ENCODE results near the gene IFNA16.

IFNA16 gene

GRCh38 chr9:21234153-21234687 lies 17.1 kb upstream of the IFNA16 start:
- H3K36me3 ChIP-seq (replicated peaks; ENCODE audit: insufficient read depth, low read length), result no peaks in the 10 kb centered on the region
- no peaks in the 10 kb centered on the region for H3K9me3 ChIP-seq (replicated peaks; ENCODE audit: insufficient read depth, low read length)
- no peak overlapping the region for H2AFZ ChIP-seq (ENCODE audit: low read length)
- H3K79me2 ChIP-seq (ENCODE audit: low read length), result no peaks in the 10 kb centered on the region
- no peaks in the 10 kb centered on the region for H3K4me1 ChIP-seq (ENCODE audit: low read length)
- H4K20me1 ChIP-seq (ENCODE audit: insufficient read depth, low read length), result no peaks in the 10 kb centered on the region
- H3K27ac ChIP-seq (ENCODE audit: low read length), result no peak overlapping the region
- no peak overlapping the region for H3K4me2 ChIP-seq (ENCODE audit: low read depth, low read length)
- H3K9me2 ChIP-seq (replicated peaks; ENCODE audit: insufficient read depth, low read length), result no peaks in the 10 kb centered on the region
- H3K9ac ChIP-seq (ENCODE audit: low read length), result no peak overlapping the region
- no peak for DNase-seq
- no peaks in the 10 kb centered on the region for H3F3A ChIP-seq (ENCODE audit: insufficient read depth, low read length)
- H3K27me3 ChIP-seq (replicated peaks; ENCODE audit: insufficient read depth, low read length), result no peaks in the 10 kb centered on the region
- H3K4me3 ChIP-seq (ENCODE audit: low read length), result no peak overlapping the region
- no peak for TF ChIP-seq CTCF (IDR thresholded peaks at IDR 0.05; ENCODE audit: low read length)
- no peak for TF ChIP-seq EZH2 (optimal IDR thresholded peaks at IDR 0.05; ENCODE audit: low read depth, low read length)
- no peak for TF ChIP-seq EZH2phosphoT487 (IDR thresholded peaks at IDR 0.05; ENCODE audit: low read length)

- H3K4me2 ChIP-seq (ENCODE audit: low read depth, low read length), result no peak overlapping the region
- H3K79me2 ChIP-seq (ENCODE audit: low read length), result no peaks in the 10 kb centered on the region
- H3K4me1 ChIP-seq (ENCODE audit: low read length), result no peaks in the 10 kb centered on the region
- no peaks in the 10 kb centered on the region for H3K36me3 ChIP-seq (replicated peaks; ENCODE audit: insufficient read depth, low read length)
- TF ChIP-seq EZH2phosphoT487 (IDR thresholded peaks at IDR 0.05; ENCODE audit: low read length), result no peak
- TF ChIP-seq CTCF (IDR thresholded peaks at IDR 0.05; ENCODE audit: low read length), result no peak
- no peak for TF ChIP-seq EZH2 (optimal IDR thresholded peaks at IDR 0.05; ENCODE audit: low read depth, low read length)
- H3K9ac ChIP-seq (ENCODE audit: low read length), result no peak overlapping the region
- H3K9me2 ChIP-seq (replicated peaks; ENCODE audit: insufficient read depth, low read length), result no peaks in the 10 kb centered on the region
- no peaks in the 10 kb centered on the region for H3K9me3 ChIP-seq (replicated peaks; ENCODE audit: insufficient read depth, low read length)
- H3F3A ChIP-seq (ENCODE audit: insufficient read depth, low read length), result no peaks in the 10 kb centered on the region
- DNase-seq, result no peak
- no peaks in the 10 kb centered on the region for H4K20me1 ChIP-seq (ENCODE audit: insufficient read depth, low read length)
- no peak overlapping the region for H2AFZ ChIP-seq (ENCODE audit: low read length)
- H3K4me3 ChIP-seq (ENCODE audit: low read length), result no peak overlapping the region
- no peaks in the 10 kb centered on the region for H3K27me3 ChIP-seq (replicated peaks; ENCODE audit: insufficient read depth, low read length)
- H3K27ac ChIP-seq (ENCODE audit: low read length), result no peak overlapping the region
These were observed 16.1 kb upstream of the IFNA16 start for GRCh38 chr9:21233258-21233657.

- no peaks in the 10 kb centered on the region for H4K20me1 ChIP-seq (ENCODE audit: insufficient read depth, low read length)
- no peaks in the 10 kb centered on the region for H3K9me2 ChIP-seq (replicated peaks; ENCODE audit: insufficient read depth, low read length)
- no peaks in the 10 kb centered on the region for H3K79me2 ChIP-seq (ENCODE audit: low read length)
- no peaks in the 10 kb centered on the region for H3K4me1 ChIP-seq (ENCODE audit: low read length)
- no peaks in the 10 kb centered on the region for H3K27me3 ChIP-seq (replicated peaks; ENCODE audit: insufficient read depth, low read length)
- H3K9ac ChIP-seq (ENCODE audit: low read length), result no peak within 1 kb of the TSS
- no peaks in the 10 kb centered on the region for H3K9me3 ChIP-seq (replicated peaks; ENCODE audit: insufficient read depth, low read length)
- no peak within 1 kb of the TSS for H3K4me2 ChIP-seq (ENCODE audit: low read depth, low read length)
- TF ChIP-seq EZH2phosphoT487 (IDR thresholded peaks at IDR 0.05; ENCODE audit: low read length) (no peak), EZH2 (optimal IDR thresholded peaks at IDR 0.05; ENCODE audit: low read depth, low read length) (no peak), CTCF (IDR thresholded peaks at IDR 0.05; ENCODE audit: low read length) (no peak)
- H3K27ac ChIP-seq (ENCODE audit: low read length), result no peak within 1 kb of the TSS
- no peak within 1 kb of the TSS for H2AFZ ChIP-seq (ENCODE audit: low read length)
- H3K36me3 ChIP-seq (replicated peaks; ENCODE audit: insufficient read depth, low read length), result no peaks in the 10 kb centered on the region
- H3F3A ChIP-seq (ENCODE audit: insufficient read depth, low read length), result no peaks in the 10 kb centered on the region
- no peak within 1 kb of the TSS for H3K4me3 ChIP-seq (ENCODE audit: low read length)
- DNase-seq, result no peak
These were observed 11.0 kb upstream of the IFNA16 start, which contains the start of gene IFNA17 for GRCh38 chr9:21228122-21228521. TSS of gene IFNA17 (minus strand) at chr9:21228222. CDS start at chr9:21228173, 49 bp downstream.
